HG02642 (cell line): Measurements from ENCODE around the gene TMPRSS9.

Source experiments
- ATAC-seq: cut with Tn5 transposase; IDR thresholded peaks from one replicate; pipeline ENCODE4 v1.9.1; 2021; ENCODE audit warnings: mild to moderate bottlenecking; ENCODE audit not compliant: unreplicated experiment, poor library complexity

TMPRSS9 gene

GRCh38 chr19:2357279-2358206, 2.5 kb upstream of the TMPRSS9 start:
- no peak for ATAC-seq

GRCh38 chr19:2358548-2359173, 1.4 kb upstream of the TMPRSS9 start:
- ATAC-seq = no peak

- no peak for ATAC-seq
Measured at GRCh38 chr19:2360833-2361232, 768 bp downstream of the TMPRSS9 start.

- no peak for ATAC-seq
Measured at GRCh38 chr19:2361246-2362045, 1.4 kb downstream of the TMPRSS9 start.

- no peak for ATAC-seq
Measured at GRCh38 chr19:2362046-2362969, 2.2 kb downstream of the TMPRSS9 start.

- no peak for ATAC-seq
Measured at GRCh38 chr19:2362970-2363300, 2.9 kb downstream of the TMPRSS9 start.

- no peak for ATAC-seq
Measured at GRCh38 chr19:2363419-2363818, 3.4 kb downstream of the TMPRSS9 start.

GRCh38 chr19:2365201-2365970, 5.3 kb downstream of the TMPRSS9 start:
- no peak for ATAC-seq

- no peak for ATAC-seq
Measured at GRCh38 chr19:2371656-2372055, 11.6 kb downstream of the TMPRSS9 start.

- ATAC-seq = no peak
Measured at GRCh38 chr19:2372076-2372612, 12.1 kb downstream of the TMPRSS9 start.

GRCh38 chr19:2374808-2375207, 14.7 kb downstream of the TMPRSS9 start:
- ATAC-seq = no peak

GRCh38 chr19:2375353-2376121, 15.5 kb downstream of the TMPRSS9 start:
- ATAC-seq = no peak

GRCh38 chr19:2376784-2377519, 16.9 kb downstream of the TMPRSS9 start:
- ATAC-seq = no peak

GRCh38 chr19:2380567-2380966, 20.5 kb downstream of the TMPRSS9 start:
- ATAC-seq = no peak

- no peak for ATAC-seq
Measured at GRCh38 chr19:2381148-2381820, 21.2 kb downstream of the TMPRSS9 start.

GRCh38 chr19:2382530-2383222, 22.6 kb downstream of the TMPRSS9 start:
- no peak for ATAC-seq
